Sigmoid colon (tissue), 7 donors: ENCODE data around the gene SLC6A19. TPM values are rescaled to one million over a fixed set of nuclear protein-coding genes. Genes with fewer than 3 reads are reported as not detected.

Experiments
- DNase-seq: peaks from one replicate; pipeline ENCODE4 v3.0.0-alpha.2; 2019
- H3K27ac ChIP-seq, 4 donors: fragments of 200-600 bp; sonication (generic); one replicate each; pipeline ENCODE4 v1.5.1; 2016 to 2019; ENCODE audit warnings: mild to moderate bottlenecking in 1 of 4
- H3K27me3 ChIP-seq, 3 donors: fragments of 200-600 bp; sonication (generic); one replicate each; pipeline ENCODE4 v1.5.1; 2019; ENCODE audit warnings: mild to moderate bottlenecking in 1 of 3
- H3K36me3 ChIP-seq, 4 donors: fragments of 200-600 bp; sonication (generic); one replicate each; pipeline ENCODE4 v1.5.1; 2016 to 2019
- H3K4me1 ChIP-seq, 4 donors: fragments of 200-600 bp; sonication (generic); one replicate each; pipeline ENCODE4 v1.5.1; 2017 to 2019
- H3K4me3 ChIP-seq, 4 donors: fragments of 200-600 bp; sonication (generic); one replicate each; pipeline ENCODE4 v1.5.1; 2017 to 2019; ENCODE audit warnings: mild to moderate bottlenecking in 2 of 4, moderate library complexity in 1 of 4
- H3K9me3 ChIP-seq, 4 donors: fragments of 200-600 bp in 3 of 4; sonication (generic) in 3 of 4; one replicate each; pipeline versions ENCODE4 v1.5.1 to v1.6.1; 2013 to 2019
- CTCF ChIP-seq, 4 experiments: fragments of 450-650 bp in 3 of 4; fragments of 200-600 bp in 1 of 4; IDR thresholded peaks; one replicate each; pipeline ENCODE4 v1.5.1; 2016 to 2019; ENCODE audit warnings: antibody characterized with exemption in 4 of 4, mild to moderate bottlenecking in 3 of 4, moderate library complexity in 2 of 4
- EP300 ChIP-seq, 4 donors: sonication (generic); formaldehyde crosslinking; IDR thresholded peaks; one replicate each; pipeline ENCODE4 v1.6.1; 2017; ENCODE audit warnings: antibody characterized with exemption in 4 of 4
- POLR2A ChIP-seq, 2 donors: fragments of 450-650 bp; IDR thresholded peaks; one replicate each; pipeline ENCODE4 v1.6.1; 2016; ENCODE audit warnings: antibody characterized with exemption in 2 of 2, mild to moderate bottlenecking in 2 of 2, moderate library complexity in 2 of 2
- POLR2AphosphoS5 ChIP-seq, 4 donors: sonication (generic); formaldehyde crosslinking; IDR thresholded peaks; one replicate each; pipeline ENCODE4 v1.6.1; 2017; ENCODE audit warnings: antibody characterized with exemption in 4 of 4
- WGBS, 2 donors: extraction: QIAGEN DNeasy Blood & Tissue Kit; methylation state at CpG; one replicate each; pipeline ENCODE4 v1.1.7; 2013; 5-methylcytosine and 5-hydroxymethylcytosine counted together
- intact Hi-C: fragments of 100-400 bp; cut with DNase I; formaldehyde crosslinking; loops from one replicate; pipeline ENCODE4 v1.15.1; 2023
- polyA plus RNA-seq, 3 donors: library from polyadenylated mRNA; stranded (reverse); fragments of 200-250 nt; gene quantifications; one replicate each; pipeline ENCODE4 v1.2.3, GENCODE V29; 2013
- total RNA-seq, 4 donors: library from RNA; depleted of rRNA; stranded (reverse); fragments of >200 nt; gene quantifications; one replicate each; pipeline ENCODE4 v1.1.0, GENCODE V29; 2016
- donor health status: healthy with polysubstance abuse.
- donor health status: Bipolar disorder and iron deficiency.
- donor health status: healthy.

Gene SLC6A19
- total and polyA plus RNA-seq, 7 donors, result 0.80 to 6.6 (median 0.92) TPM; not detected in 4

GRCh38 chr5:1164696-1165630, 36.4 kb upstream of the SLC6A19 start:
- no peak overlapping the region for H3K27ac ChIP-seq
- H3K27me3 ChIP-seq, result peaks cover 0 to 15% (median 0%) of the 10 kb centered on the region in 3 donors
- H3K4me1 ChIP-seq, result peaks cover 0 to 23% (median 7%) of the 10 kb centered on the region in 4 donors
- H3K4me3 ChIP-seq, result no peak overlapping the region
- no peak for DNase-seq
- 66 to 80% methylated on average over 27 of the region's 27 CpGs for WGBS, 2 donors
- H3K9me3 ChIP-seq, result no peaks in the 10 kb centered on the region
- TF ChIP-seq EP300 (IDR thresholded peaks at IDR 0.05) (no peak), CTCF (IDR thresholded peaks at IDR 0.05) (no peak), POLR2AphosphoS5 (IDR thresholded peaks at IDR 0.05) (no peak), POLR2A (IDR thresholded peaks at IDR 0.05) (no peak)
- H3K36me3 ChIP-seq, result no peaks in the 10 kb centered on the region
- intact Hi-C loops, result loop anchor here (10.0 kb wide), 1 partner anchor 320 kb away; no protein-coding TSS in a partner anchor

GRCh38 chr5:1165864-1166263, 35.5 kb upstream of the SLC6A19 start:
- Histone ChIP-seq H3K27me3 (peaks cover 0 to 15% (median 0%) of the 10 kb centered on the region in 3 donors), H3K9me3 (no peaks in the 10 kb centered on the region), H3K36me3 (no peaks in the 10 kb centered on the region), H3K4me3 (no peak overlapping the region), H3K27ac (no peak overlapping the region), H3K4me1 (peaks cover 0 to 23% (median 7%) of the 10 kb centered on the region in 4 donors)
- DNase-seq, result no peak
- TF ChIP-seq EP300 (IDR thresholded peaks at IDR 0.05) (no peak), POLR2AphosphoS5 (IDR thresholded peaks at IDR 0.05) (no peak), POLR2A (IDR thresholded peaks at IDR 0.05) (no peak), CTCF (IDR thresholded peaks at IDR 0.05) (no peak)
- intact Hi-C loops, result loop anchor here (10.0 kb wide), 1 partner anchor 319 kb away; no protein-coding TSS in a partner anchor

- Histone ChIP-seq H3K9me3 (no peaks in the 10 kb centered on the region), H3K4me3 (no peak overlapping the region), H3K36me3 (no peaks in the 10 kb centered on the region), H3K27me3 (peaks cover 0 to 15% (median 0%) of the 10 kb centered on the region in 3 donors), H3K27ac (no peak overlapping the region), H3K4me1 (peaks cover 0 to 23% (median 7%) of the 10 kb centered on the region in 4 donors)
- intact Hi-C loops, result loop anchor here (10.0 kb wide), 1 partner anchor 318 kb away; no protein-coding TSS in a partner anchor
- DNase-seq, result no peak
- no peak for TF ChIP-seq CTCF (IDR thresholded peaks at IDR 0.05)
- no peak for TF ChIP-seq POLR2A (IDR thresholded peaks at IDR 0.05)
- no peak for TF ChIP-seq EP300 (IDR thresholded peaks at IDR 0.05)
- no peak for TF ChIP-seq POLR2AphosphoS5 (IDR thresholded peaks at IDR 0.05)
Observed at GRCh38 chr5:1166370-1166769, 35.0 kb upstream of the SLC6A19 start.

- TF ChIP-seq POLR2A (IDR thresholded peaks at IDR 0.05) (no peak), EP300 (IDR thresholded peaks at IDR 0.05) (no peak), POLR2AphosphoS5 (IDR thresholded peaks at IDR 0.05) (no peak), CTCF (IDR thresholded peaks at IDR 0.05) (no peak)
- no peak for DNase-seq
- Histone ChIP-seq H3K4me3 (no peak overlapping the region), H3K9me3 (no peaks in the 10 kb centered on the region), H3K4me1 (peaks cover 0 to 13% (median 3%) of the 10 kb centered on the region in 4 donors), H3K27me3 (peaks cover 0 to 15% (median 0%) of the 10 kb centered on the region in 3 donors), H3K27ac (no peak overlapping the region), H3K36me3 (no peaks in the 10 kb centered on the region)
- WGBS, 2 donors, result 36 to 37% methylated on average over 4 of the region's 4 CpGs
- intact Hi-C loops, result loop anchor here (10.0 kb wide), 1 partner anchor 317 kb away; no protein-coding TSS in a partner anchor
Observed at GRCh38 chr5:1167361-1167727, 34.1 kb upstream of the SLC6A19 start.
